Measurements from ENCODE around the gene ACAT2. TPM values are rescaled to one million over a fixed set of nuclear protein-coding genes. Genes with fewer than 3 reads are reported as not detected.
"Not testable (repeated sequence)": the region's sequence is repeated elsewhere in the genome, so short reads cannot be mapped to it uniquely, and the experiment has no call there.

Gene ACAT2
- total RNA-seq, 2 donors from 2014 or later, result 59.8 to 126 TPM

DNA sequence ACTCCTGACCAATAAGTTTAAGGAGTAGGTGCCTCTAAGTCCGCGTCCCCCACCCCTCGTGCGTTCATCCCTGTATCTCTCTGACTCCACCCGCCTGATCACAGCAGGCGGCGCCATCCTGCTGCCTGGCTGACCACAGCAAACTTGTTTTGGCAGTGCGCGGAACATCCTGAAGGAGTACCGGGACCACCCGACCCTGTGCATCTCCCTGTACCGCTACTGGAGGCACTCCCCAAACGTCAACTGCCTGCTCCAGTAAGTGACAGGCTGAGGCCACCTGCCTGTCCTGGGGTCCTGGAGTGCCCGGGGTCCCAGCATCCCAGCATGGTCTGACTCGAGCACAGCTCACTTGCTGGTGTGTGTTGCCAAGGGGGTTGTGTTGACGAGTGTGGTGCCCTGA is 57.3 kb downstream of the ACAT2 start:
- H3K27me3 ChIP-seq, result no peaks in the 10 kb centered on the region
- H3K36me3 ChIP-seq, result no peaks in the 10 kb centered on the region
- H3K27ac ChIP-seq, result no peak overlapping the region
- no peak for DNase-seq
- intact Hi-C loops (cut with DNase I), result no loop called here
- no peak overlapping the region for H3K9ac ChIP-seq (ENCODE audit: low read depth in 2 of 2, low read length in 2 of 2)
- H3K4me3 ChIP-seq, result no peak overlapping the region
- TF ChIP-seq, protein P1, sequence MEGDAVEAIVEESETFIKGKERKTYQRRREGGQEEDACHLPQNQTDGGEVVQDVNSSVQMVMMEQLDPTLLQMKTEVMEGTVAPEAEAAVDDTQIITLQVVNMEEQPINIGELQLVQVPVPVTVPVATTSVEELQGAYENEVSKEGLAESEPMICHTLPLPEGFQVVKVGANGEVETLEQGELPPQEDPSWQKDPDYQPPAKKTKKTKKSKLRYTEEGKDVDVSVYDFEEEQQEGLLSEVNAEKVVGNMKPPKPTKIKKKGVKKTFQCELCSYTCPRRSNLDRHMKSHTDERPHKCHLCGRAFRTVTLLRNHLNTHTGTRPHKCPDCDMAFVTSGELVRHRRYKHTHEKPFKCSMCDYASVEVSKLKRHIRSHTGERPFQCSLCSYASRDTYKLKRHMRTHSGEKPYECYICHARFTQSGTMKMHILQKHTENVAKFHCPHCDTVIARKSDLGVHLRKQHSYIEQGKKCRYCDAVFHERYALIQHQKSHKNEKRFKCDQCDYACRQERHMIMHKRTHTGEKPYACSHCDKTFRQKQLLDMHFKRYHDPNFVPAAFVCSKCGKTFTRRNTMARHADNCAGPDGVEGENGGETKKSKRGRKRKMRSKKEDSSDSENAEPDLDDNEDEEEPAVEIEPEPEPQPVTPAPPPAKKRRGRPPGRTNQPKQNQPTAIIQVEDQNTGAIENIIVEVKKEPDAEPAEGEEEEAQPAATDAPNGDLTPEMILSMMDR (IDR thresholded peaks at IDR 0.05), result no peak
- H3K4me1 ChIP-seq, result no peaks in the 10 kb centered on the region
- H3K9me3 ChIP-seq, result no peaks in the 10 kb centered on the region

DNA sequence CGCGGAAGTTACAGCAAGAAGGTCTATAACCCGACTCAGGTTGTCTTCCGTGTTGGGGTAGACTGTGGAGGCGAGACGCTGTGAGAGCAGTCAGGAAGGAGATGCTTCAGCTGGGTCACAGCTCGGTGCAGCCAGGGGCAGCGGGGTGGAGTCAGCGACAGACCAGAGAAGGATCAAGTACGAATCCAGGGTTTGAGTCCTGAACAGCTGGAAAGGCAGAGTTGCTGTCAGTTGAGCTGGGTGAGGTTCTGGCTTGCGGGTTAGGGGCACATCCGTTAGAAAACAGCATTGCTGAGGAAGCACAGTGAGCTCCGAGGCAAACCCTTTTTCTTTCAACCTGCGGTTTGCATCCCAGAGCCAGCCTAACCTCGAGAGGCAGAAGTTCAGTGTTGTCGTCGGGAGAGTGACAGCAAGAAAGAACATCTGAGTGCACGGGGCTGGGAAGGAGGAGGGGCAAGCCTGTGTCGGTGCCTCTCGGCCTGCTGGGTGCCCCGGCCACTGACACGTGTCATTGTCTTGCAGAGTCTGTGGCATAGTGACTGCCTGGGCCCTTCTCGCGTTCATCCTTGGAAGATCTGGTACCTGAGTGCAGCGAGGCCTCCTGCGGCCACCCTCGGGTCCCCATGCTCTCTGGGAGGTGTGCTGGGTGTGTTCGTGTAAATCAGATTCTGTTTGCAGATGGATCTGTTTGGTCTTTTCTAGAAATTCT is 58.2 kb downstream of the ACAT2 start:
- TF ChIP-seq, protein P1 (IDR thresholded peaks at IDR 0.05), result no peak
- intact Hi-C loops (cut with DNase I), result no loop called here
- no peaks in the 10 kb centered on the region for H3K9me3 ChIP-seq
- H3K36me3 ChIP-seq, result no peaks in the 10 kb centered on the region
- no peak overlapping the region for H3K4me3 ChIP-seq
- no peak overlapping the region for H3K27ac ChIP-seq
- no peak for DNase-seq
- H3K9ac ChIP-seq (ENCODE audit: low read depth in 2 of 2, low read length in 2 of 2), result no peak overlapping the region
- H3K4me1 ChIP-seq, result no peaks in the 10 kb centered on the region
- no peaks in the 10 kb centered on the region for H3K27me3 ChIP-seq

DNA sequence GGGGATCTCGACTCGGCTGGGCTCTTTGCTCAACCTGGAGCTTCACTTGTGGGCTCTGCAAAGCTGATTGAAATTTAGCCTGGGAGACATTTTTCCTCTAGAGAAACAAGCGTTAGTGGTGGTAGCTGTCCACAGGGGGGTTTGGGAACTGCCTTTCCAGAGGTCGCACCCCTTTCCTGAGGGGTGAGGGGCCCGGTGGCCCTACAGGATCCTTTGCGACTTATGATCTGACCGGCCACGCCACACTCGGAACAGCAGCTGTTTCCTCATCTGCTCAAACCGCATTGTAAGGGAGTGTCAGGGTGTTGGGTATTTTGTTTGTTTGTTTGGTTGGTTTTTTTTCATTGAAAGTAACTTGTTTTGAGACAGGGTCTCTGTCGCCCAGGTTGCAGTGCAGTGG is 59.3 kb downstream of the ACAT2 start:
- Histone ChIP-seq H3K36me3 (no peaks in the 10 kb centered on the region), H3K4me3 (no peak overlapping the region), H3K27ac (no peak overlapping the region), H3K27me3 (no peaks in the 10 kb centered on the region), H3K9ac (ENCODE audit: low read depth in 2 of 2, low read length in 2 of 2) (no peak overlapping the region), H3K9me3 (no peaks in the 10 kb centered on the region), H3K4me1 (no peaks in the 10 kb centered on the region)
- DNase-seq, result no peak
- TF ChIP-seq, protein P1 (IDR thresholded peaks at IDR 0.05), result no peak
- intact Hi-C loops (cut with DNase I), result no loop called here

DNA sequence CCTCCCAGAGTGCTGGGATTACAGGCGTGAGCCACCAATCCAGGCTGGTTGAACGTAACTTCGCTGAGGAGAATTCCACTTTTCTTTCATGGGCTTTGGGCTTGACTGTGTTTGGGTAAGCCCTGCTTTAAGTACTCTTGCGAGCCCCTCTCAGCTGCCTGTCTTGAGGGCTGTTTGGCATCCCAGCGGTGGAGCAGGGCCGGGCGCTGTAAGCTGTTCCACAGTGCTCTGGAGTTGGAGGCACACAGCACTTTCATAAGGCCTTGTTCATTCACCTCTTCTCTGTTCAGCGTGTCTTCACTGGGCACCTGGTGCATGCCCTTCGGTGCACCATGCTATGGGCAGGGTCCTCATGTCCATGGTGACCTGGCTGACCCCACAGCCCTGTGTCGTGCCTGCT is 59.9 kb downstream of the ACAT2 start:
- Histone ChIP-seq H3K27me3 (no peaks in the 10 kb centered on the region), H3K4me1 (no peaks in the 10 kb centered on the region), H3K9me3 (no peaks in the 10 kb centered on the region), H3K27ac (no peak overlapping the region), H3K9ac (ENCODE audit: low read depth in 2 of 2, low read length in 2 of 2) (no peak overlapping the region), H3K36me3 (no peaks in the 10 kb centered on the region), H3K4me3 (no peak overlapping the region)
- intact Hi-C loops (cut with DNase I), result no loop called here
- TF ChIP-seq, protein P1 (IDR thresholded peaks at IDR 0.05), result no peak
- no peak for DNase-seq

DNA sequence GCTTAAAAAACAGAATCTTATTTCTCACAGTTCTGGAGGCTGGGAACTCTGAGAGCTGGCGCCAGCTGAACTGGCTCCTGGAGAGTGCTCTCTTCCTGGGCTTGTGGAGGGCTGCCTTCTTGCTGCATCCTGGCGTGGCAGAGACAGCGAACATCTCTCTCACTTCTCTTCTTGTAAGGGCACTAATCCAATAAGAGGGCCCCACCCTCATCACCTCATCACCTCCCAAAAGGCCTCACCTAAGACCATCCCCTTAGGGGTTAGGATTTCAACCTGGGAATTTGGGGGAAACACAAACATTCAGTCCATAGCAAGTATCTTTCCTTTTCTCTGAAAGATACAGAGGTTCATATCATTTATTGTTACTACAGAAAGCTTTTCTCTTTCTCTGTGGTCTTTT is 62.1 kb downstream of the ACAT2 start:
- Histone ChIP-seq H3K27ac (no peak overlapping the region), H3K27me3 (no peaks in the 10 kb centered on the region), H3K4me3 (no peak overlapping the region), H3K4me1 (no peaks in the 10 kb centered on the region), H3K36me3 (no peaks in the 10 kb centered on the region), H3K9me3 (no peaks in the 10 kb centered on the region), H3K9ac (ENCODE audit: low read depth in 2 of 2, low read length in 2 of 2) (no peak overlapping the region)
- intact Hi-C loops (cut with DNase I), result no loop called here
- TF ChIP-seq, protein P1 (IDR thresholded peaks at IDR 0.05), result no peak
- DNase-seq, result no peak

DNA sequence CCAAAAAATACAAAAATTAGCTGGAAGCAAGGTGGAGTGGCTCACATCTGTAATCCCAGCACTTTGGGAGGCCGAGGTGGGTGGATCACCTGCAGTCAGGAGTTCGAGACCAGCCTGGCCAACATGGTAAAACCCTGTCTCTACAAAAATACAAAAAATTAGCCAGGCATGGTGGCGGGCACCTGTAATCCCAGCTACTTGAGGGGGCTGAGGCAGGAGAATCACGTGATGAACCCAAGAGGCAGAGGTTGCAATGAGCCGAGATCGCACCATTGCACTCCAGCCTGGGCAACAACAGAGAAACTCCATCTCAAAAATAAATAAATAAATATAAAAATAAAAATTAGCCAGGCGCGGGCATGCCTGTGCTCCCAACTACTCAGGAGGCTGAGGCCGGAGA is 62.8 kb downstream of the ACAT2 start:
- H3K36me3 ChIP-seq; H3K27ac ChIP-seq; DNase-seq; H3K9ac ChIP-seq (ENCODE audit: low read depth in 2 of 2, low read length in 2 of 2); intact Hi-C loops (cut with DNase I); H3K4me1 ChIP-seq; H3K27me3 ChIP-seq; H3K4me3 ChIP-seq; H3K9me3 ChIP-seq: not testable (repeated sequence)

Measured in colonic mucosa (tissue), 4 donors.